ENCODE results near the gene TP53TG3B. TPM values are rescaled to one million over a fixed set of nuclear protein-coding genes. Genes with fewer than 3 reads are reported as not detected.
"Not testable (repeated sequence)": the region's sequence is repeated elsewhere in the genome, so short reads cannot be mapped to it uniquely, and the experiment has no call there.

The TP53TG3B gene
- not detected in 2 replicates for total RNA-seq (2014; rRNA removed; shearing (Covaris generic))
- polyA plus RNA-seq (2016; fragmentation: Nextera tagmentation; extraction: Ambion mirVana): not detected in 2 replicates
- long read RNA-seq: 0 reads

DNA sequence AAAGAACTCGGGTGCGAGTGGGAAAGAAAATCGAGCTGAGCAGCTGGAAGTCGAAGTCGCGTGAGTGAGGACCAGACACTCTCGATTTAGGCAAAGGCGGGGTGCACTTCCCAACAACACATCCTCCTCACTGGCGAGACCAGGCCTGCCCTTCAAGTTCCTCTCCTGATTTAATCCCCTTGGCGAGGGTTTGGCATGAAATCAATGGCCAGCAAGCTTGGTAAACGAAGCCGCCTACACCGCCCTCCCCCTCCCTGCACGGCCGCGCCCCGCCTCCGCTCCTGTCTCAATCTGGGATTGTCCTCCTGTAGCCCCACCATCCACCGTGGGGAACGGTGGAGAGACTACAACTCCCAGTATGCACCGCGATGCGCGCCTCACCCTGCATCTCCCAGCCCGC, at the start of gene TP53TG3B:
Gene TP53TG3B (plus strand): TSS at position 301 of the 400 bp plus-strand sequence. CDS start 68 bp downstream, at position 369.
- H2AFZ ChIP-seq; DNase-seq (ENCODE audit: low spot score); H3K27ac Mint-ChIP-seq; H3K36me3 Mint-ChIP-seq (ENCODE audit: low read depth); H3K4me2 ChIP-seq; H3K4me1 Mint-ChIP-seq; H3K27me3 ChIP-seq (ENCODE audit: insufficient read depth); H3K27ac ChIP-seq (ENCODE audit: low read depth); H3K4me1 ChIP-seq (ENCODE audit: insufficient read depth); H3K79me2 ChIP-seq (replicated peaks; ENCODE audit: insufficient read depth); H4K20me1 ChIP-seq (replicated peaks; ENCODE audit: insufficient read depth); ATAC-seq; H3K9me3 Mint-ChIP-seq; H3K4me3 Mint-ChIP-seq; H3F3A ChIP-seq (replicated peaks; ENCODE audit: low read depth); H3K36me3 ChIP-seq (ENCODE audit: insufficient read depth); H3K9me2 ChIP-seq (ENCODE audit: insufficient read depth); H3K27me3 Mint-ChIP-seq (ENCODE audit: insufficient read depth, low read depth, poor library complexity); H3K4me3 ChIP-seq: not testable (repeated sequence)

GRCh38 chr16:33336226-33337012, 24.2 kb upstream of the TP53TG3B start:
- H3K9me3 Mint-ChIP-seq: peaks cover 36% of the 10 kb centered on the region
- not testable (repeated sequence) for H2AFZ ChIP-seq; H3K36me3 ChIP-seq (ENCODE audit: insufficient read depth); DNase-seq (ENCODE audit: low spot score); ATAC-seq; H3K27ac ChIP-seq (ENCODE audit: low read depth); H3K27me3 ChIP-seq (ENCODE audit: insufficient read depth); H3K4me2 ChIP-seq; H3K4me3 Mint-ChIP-seq; H3K79me2 ChIP-seq (replicated peaks; ENCODE audit: insufficient read depth); H3K27ac Mint-ChIP-seq; H3K4me3 ChIP-seq; H3F3A ChIP-seq (replicated peaks; ENCODE audit: low read depth); H4K20me1 ChIP-seq (replicated peaks; ENCODE audit: insufficient read depth); H3K4me1 ChIP-seq (ENCODE audit: insufficient read depth); H3K4me1 Mint-ChIP-seq; H3K27me3 Mint-ChIP-seq (ENCODE audit: insufficient read depth, low read depth, poor library complexity); H3K9me2 ChIP-seq (ENCODE audit: insufficient read depth)
- H3K36me3 Mint-ChIP-seq (ENCODE audit: low read depth): peaks cover 18% of the 10 kb centered on the region; the same call in 2 of the 3 replicates

- H3K36me3 ChIP-seq (ENCODE audit: insufficient read depth); H3K79me2 ChIP-seq (replicated peaks; ENCODE audit: insufficient read depth); H3K9me2 ChIP-seq (ENCODE audit: insufficient read depth); ATAC-seq; H3K4me1 Mint-ChIP-seq; H3K27me3 ChIP-seq (ENCODE audit: insufficient read depth); H3K4me1 ChIP-seq (ENCODE audit: insufficient read depth); H3K27ac ChIP-seq (ENCODE audit: low read depth); H3K4me3 Mint-ChIP-seq; H4K20me1 ChIP-seq (replicated peaks; ENCODE audit: insufficient read depth); H3K27me3 Mint-ChIP-seq (ENCODE audit: insufficient read depth, low read depth, poor library complexity); H3K4me3 ChIP-seq; H3F3A ChIP-seq (replicated peaks; ENCODE audit: low read depth); H3K27ac Mint-ChIP-seq; H3K4me2 ChIP-seq; H2AFZ ChIP-seq; DNase-seq (ENCODE audit: low spot score): not testable (repeated sequence)
- Mint-ChIP-seq H3K9me3 (peaks cover 36% of the 10 kb centered on the region), H3K36me3 (ENCODE audit: low read depth) (peaks cover 18% of the 10 kb centered on the region; the same call in 2 of the 3 replicates)
Observed at GRCh38 chr16:33337627-33338542, 22.8 kb upstream of the TP53TG3B start.

- H3K27me3 ChIP-seq (ENCODE audit: insufficient read depth); H3K4me2 ChIP-seq; H3K27ac Mint-ChIP-seq; ATAC-seq; H4K20me1 ChIP-seq (replicated peaks; ENCODE audit: insufficient read depth); H3K4me3 ChIP-seq; H3K27ac ChIP-seq (ENCODE audit: low read depth); H3F3A ChIP-seq (replicated peaks; ENCODE audit: low read depth); H3K4me1 ChIP-seq (ENCODE audit: insufficient read depth); H2AFZ ChIP-seq; H3K79me2 ChIP-seq (replicated peaks; ENCODE audit: insufficient read depth); H3K9me2 ChIP-seq (ENCODE audit: insufficient read depth); H3K4me3 Mint-ChIP-seq; H3K27me3 Mint-ChIP-seq (ENCODE audit: insufficient read depth, low read depth, poor library complexity); H3K4me1 Mint-ChIP-seq; DNase-seq (ENCODE audit: low spot score); H3K36me3 ChIP-seq (ENCODE audit: insufficient read depth): not testable (repeated sequence)
- Mint-ChIP-seq H3K9me3 (peaks cover 36% of the 10 kb centered on the region), H3K36me3 (ENCODE audit: low read depth) (peaks cover 18% of the 10 kb centered on the region; the same call in 2 of the 3 replicates)
Observed at GRCh38 chr16:33338543-33338951, 22.1 kb upstream of the TP53TG3B start.

GRCh38 chr16:33339093-33340061, 21.3 kb upstream of the TP53TG3B start:
- H3K4me3 Mint-ChIP-seq; H3K4me3 ChIP-seq; H3K4me2 ChIP-seq; H2AFZ ChIP-seq; H3K27ac Mint-ChIP-seq; ATAC-seq; H3K4me1 ChIP-seq (ENCODE audit: insufficient read depth); H3K36me3 ChIP-seq (ENCODE audit: insufficient read depth); H3F3A ChIP-seq (replicated peaks; ENCODE audit: low read depth); H4K20me1 ChIP-seq (replicated peaks; ENCODE audit: insufficient read depth); H3K4me1 Mint-ChIP-seq; H3K79me2 ChIP-seq (replicated peaks; ENCODE audit: insufficient read depth); H3K27me3 Mint-ChIP-seq (ENCODE audit: insufficient read depth, low read depth, poor library complexity); H3K9me2 ChIP-seq (ENCODE audit: insufficient read depth); H3K27me3 ChIP-seq (ENCODE audit: insufficient read depth); H3K27ac ChIP-seq (ENCODE audit: low read depth); DNase-seq (ENCODE audit: low spot score): not testable (repeated sequence)
- Mint-ChIP-seq H3K36me3 (ENCODE audit: low read depth) (peaks cover 18% of the 10 kb centered on the region; the same call in 2 of the 3 replicates), H3K9me3 (peaks cover 36% of the 10 kb centered on the region)
